Right hindlimb (tissue), 1 donor: ENCODE data around the gene PRPF38B.

Experiments used
- DNase-seq: peaks from one replicate; pipeline ENCODE4 v3.0.0-alpha.2; 2018

PRPF38B gene

GRCh38 chr1:108718927-108719655 lies 27.0 kb downstream of the PRPF38B start:
- DNase-seq, result no peak

DNA sequence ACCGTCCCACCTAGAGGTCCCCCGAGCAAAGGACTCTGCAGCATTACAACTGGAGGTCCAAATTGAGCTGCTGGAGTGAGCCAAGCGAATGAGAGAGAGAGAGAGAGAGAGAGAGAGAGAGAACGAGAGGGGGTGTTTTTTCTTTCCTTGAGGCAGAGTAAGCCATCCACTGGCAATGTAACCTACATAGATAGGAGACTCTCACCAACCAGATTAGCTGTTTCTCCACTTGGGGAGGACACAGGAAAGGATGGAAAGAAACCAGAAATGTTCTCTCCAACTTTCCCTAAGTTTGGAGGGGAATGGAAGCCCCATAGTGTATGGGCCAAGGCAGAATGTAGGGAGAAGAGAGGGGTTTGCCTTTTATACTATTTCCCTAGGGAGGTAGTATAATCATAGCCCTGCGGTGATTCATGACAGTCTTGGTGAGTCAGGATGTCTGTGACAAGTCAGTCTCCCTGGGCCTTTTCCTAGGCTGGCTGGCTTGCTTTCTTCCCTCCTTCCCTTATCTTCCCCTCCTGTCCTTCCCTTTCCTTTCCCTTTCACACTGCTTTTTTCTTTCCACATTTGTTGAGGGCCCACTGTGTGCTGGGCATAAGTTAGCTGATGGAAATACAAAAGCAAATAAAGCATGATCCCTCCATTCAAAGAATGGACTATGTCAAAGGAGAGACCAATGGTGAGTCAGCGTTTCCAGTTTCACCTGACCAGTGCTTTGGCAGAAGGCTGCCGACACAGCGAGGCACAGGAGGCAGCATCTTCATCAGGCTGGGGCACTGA lies 27.7 kb downstream of the PRPF38B start:
- DNase-seq, result no peak

DNA sequence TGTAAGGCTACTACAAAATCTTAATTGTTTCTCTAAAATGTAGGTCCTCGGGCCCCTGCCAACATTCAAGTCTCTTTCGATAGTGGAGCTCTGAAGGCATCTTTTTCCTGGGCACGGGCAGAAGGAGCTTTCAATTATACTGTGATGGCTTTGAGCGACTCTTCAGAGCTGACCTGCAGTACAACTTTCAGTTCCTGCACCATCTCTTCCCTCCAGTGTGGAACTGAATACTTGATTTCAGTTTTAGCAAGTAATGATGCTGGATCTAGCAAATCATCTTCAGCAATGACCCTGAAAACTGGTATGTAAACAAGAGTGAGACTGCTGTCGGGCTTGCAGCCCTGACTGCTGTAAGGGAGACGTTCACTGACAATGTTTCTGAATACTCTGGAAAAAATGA lies 30.2 kb downstream of the PRPF38B start:
- DNase-seq, result no peak

GRCh38 chr1:108725906-108726305 lies 33.8 kb downstream of the PRPF38B start:
- no peak for DNase-seq

- DNase-seq, result no peak
Measured at GRCh38 chr1:108728327-108728923, 36.3 kb downstream of the PRPF38B start.

GRCh38 chr1:108729481-108729880 lies 37.4 kb downstream of the PRPF38B start:
- no peak for DNase-seq

DNA sequence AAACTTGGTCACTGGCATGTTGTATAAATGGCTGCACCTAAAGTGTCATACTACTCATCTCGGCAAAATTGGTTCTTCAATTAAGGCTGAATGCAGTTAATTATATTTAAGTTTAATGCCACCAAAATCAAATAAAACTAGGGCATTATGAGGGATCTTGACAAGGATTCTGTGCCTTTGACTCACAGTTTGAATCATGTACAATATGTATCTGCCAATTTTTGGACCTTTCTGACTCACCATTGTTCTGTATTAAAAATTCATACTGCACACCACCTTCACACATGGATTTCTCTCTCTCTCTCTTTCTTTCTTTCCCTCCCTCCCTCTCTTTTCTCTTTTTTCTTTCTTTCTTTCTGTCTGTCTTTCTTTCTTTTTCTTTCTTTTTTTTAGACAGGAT lies 40.3 kb downstream of the PRPF38B start:
- no peak for DNase-seq

- no peak for DNase-seq
Measured at GRCh38 chr1:108734171-108734865, 42.2 kb downstream of the PRPF38B start.

- no peak for DNase-seq
Measured at GRCh38 chr1:108742253-108742652, 50.1 kb downstream of the PRPF38B start.

DNA sequence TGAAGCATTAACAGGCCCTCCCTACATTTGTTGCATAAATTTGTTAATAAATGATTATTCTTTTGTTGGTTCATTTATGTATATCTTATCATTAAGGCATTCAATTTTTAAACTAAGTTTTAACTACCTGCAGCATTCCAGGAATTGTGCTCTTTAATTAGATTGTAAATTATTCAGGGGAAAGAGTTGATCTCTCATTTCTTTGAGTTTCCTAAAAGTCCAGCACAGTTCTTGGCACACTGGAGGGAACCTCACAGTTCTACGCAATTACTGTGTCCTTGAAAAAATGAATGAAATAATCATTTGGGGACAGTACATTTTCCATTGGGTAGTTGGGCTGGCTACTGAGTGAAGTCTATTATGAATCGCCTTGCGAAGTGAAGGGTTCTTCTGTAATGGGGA lies 53.9 kb downstream of the PRPF38B start:
- no peak for DNase-seq

DNA sequence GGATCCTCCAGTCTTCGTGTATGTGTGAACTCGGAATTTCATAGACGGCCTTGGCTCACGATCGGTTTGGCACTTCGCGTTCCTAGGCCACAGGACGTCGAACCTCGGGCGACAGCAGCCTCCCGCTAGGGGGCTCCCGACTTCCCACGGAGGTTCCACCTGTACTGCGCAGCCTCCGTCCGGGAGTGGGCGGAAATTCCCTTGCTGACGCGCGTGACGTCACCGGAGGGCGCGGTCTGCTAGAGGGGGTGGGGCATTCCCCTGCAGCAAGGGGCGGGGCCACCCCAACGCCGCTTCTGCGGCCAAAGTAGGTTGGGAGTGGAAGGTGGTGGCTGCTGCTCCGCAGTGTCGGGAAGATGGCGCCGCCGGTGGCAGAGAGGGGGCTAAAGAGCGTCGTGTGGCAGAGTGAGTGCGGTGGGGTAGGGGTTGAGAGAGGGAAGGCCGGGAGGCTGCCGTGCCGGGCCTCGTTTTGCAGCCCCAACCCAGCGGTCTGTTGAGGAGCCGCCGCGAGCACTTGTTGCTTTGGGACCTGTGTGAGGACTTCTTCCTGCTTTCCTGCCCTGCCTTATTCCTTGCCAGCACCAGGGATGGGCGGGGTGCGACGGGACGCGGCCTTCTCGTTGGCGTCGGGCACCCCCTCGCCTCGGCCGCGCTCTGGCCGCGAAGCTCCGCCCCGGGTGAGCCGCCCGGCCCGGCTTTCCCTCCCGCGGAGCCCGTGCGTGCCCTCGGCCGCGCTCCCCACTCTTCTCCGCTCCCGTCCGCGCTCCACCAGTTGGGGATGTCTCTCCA lies 54.5 kb downstream of the PRPF38B start, which contains the start of gene STXBP3:
Gene STXBP3, plus strand, starts transcription at position 293 of the 789 bp plus-strand sequence. Its CDS starts 64 bp downstream, at position 357.
- peak; percentile 98 for DNase-seq

DNA sequence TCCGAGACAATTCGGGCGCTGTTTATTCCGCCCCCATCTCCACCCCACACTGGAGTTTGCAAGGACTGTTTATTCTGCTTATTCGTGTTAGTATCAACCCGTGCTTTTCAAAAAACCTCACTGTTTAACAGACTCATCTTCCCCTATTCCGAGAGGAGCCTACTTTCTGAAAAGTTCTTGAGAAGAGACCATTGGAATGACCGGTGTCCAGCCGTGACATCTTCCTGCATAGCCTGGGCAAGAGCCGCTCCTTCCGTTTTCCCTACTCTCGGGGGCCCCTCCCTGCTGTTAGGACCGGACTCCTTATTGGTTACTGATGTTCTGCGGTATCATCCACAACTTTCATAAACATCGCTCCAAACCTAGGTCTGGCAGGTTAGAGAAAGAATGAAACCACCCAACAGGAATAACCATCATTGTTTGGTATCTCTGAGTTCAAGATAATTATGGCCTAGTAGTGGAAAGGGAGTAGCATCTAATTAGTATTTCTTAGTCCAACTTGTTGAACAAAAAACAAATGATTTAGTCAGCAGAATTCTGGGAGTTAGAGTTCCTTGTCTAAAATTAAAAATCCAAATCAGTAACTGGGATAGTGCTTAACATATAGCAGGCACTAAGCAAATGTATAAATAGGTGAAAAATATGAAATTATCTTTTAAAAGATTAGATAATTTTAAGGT lies 55.2 kb downstream of the PRPF38B start:
- DNase-seq, result peak; percentile 90

DNA sequence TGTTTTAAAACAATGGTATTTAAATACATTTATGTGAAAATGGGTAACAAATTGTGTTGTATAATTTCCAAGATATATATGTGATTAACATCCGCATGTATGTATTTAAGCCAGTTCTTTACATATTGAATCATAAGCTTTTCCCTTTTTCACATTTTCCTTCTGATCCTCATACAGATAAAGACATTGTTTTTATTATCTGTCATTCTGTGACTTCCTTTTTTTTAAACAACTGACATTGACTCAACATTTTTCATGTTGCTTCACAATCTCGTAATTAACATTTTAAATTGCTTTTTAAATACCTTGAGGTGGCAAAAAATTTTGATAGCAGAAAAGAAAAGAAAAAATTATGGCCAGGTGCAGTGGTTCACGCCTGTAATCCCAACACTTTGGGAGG lies 55.8 kb downstream of the PRPF38B start:
- no peak for DNase-seq

- no peak for DNase-seq
Measured at GRCh38 chr1:108749081-108749480, 57.0 kb downstream of the PRPF38B start.

DNA sequence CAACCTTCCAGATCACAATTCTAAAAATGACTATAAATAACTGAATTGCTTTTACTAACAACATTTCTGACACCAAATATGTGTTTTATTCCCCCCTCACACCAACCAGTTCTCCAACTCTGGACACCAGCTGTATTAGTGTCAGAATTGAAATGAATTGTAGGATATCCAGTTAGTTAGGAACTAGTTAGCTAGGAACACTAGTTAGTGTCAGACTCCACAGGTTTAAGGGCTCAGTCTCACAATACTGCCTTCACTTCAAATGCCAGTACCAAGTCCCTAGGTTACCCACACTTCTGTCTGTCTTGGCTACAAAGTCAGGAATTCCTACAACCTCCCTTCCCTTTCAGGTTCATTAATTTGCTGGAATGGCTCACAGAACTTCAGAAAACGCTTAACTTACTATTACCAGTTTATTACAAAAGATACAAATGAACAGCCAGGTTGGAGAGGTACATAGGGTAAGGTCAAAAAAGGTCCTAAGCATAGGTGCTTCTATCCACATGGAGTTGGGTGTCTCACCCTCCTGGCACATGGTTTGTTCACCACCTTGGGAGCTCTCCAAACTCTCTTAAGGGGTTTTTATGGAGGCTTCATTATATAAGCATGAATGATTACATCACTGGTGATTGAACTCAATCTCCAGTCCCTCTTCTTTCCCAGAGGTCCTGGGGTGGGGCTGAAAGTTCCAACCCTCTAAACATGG lies 58.5 kb downstream of the PRPF38B start:
- no peak for DNase-seq
